Endothelial cell of umbilical vein (primary cell): ENCODE results near the gene CORO7. TPM values are rescaled to one million over a fixed set of nuclear protein-coding genes. Genes with fewer than 3 reads are reported as not detected.
A peak's percentile ranks its signal among the peaks of the same experiment; 100 is the strongest.

Experiments used
- BruUV-seq: library from RNA; stranded (reverse); fragments of 400-500 nt; replicated peaks from 2 replicates; lab custom pipeline; 2021; lab: Mats Ljungman, UMichigan
- CTCF ChIA-PET: fragments of 300-600, 350-600 bp; sonication (Branson Sonifier 250); formaldehyde crosslinking; loops from one replicate; lab custom pipeline; 2021; ENCODE audit warnings: antibody characterized with exemption, inconsistent platforms; lab: Charles Lee
- POLR2A ChIA-PET: fragments of 300-600, 350-600 bp; sonication (Branson Sonifier 250); formaldehyde crosslinking; loops from one replicate; lab custom pipeline; 2021; ENCODE audit warnings: antibody characterized with exemption, inconsistent platforms; lab: Charles Lee
- DNase-seq: peaks from one replicate; pipeline ENCODE4 v3.0.0-alpha.2; 2011; ENCODE audit warnings: low read depth, low spot score
- FAIRE-seq: peaks from 2 replicates; lab custom pipeline; 2011; peaks lifted over from hg19 to GRCh38; lab: Jason Lieb, UNC
- H2AFZ ChIP-seq: 2 replicates; pipeline ENCODE4 v1.6.0; 2012; ENCODE audit warnings: low read depth, low read length, control low read depth, inconsistent platforms
- H3K27ac ChIP-seq: 2 replicates; pipeline ENCODE4 v1.5.1; 2011; ENCODE audit warnings: low read depth, mild to moderate bottlenecking, control low read depth, low read length, moderate library complexity; ENCODE audit not compliant: insufficient read depth
- H3K27me3 ChIP-seq, 2 experiments: 2 replicates each; pipeline versions ENCODE4 v1.6.0 to v1.6.1; 2011; ENCODE audit warnings: low read length in 2 of 2, mixed read lengths in 1 of 2; ENCODE audit not compliant: control insufficient read depth in 2 of 2, insufficient read depth in 2 of 2
- H3K36me3 ChIP-seq, 2 experiments: 2 replicates in 1 of 2; 3 replicates in 1 of 2; pipeline ENCODE4 v1.5.1; 2011; ENCODE audit warnings: low read length in 2 of 2, mild to moderate bottlenecking in 1 of 2, moderate library complexity in 1 of 2; ENCODE audit not compliant: control insufficient read depth in 2 of 2, insufficient read depth in 2 of 2; ENCODE audit errors: extremely low read depth in 1 of 2
- H3K4me1 ChIP-seq: 3 replicates; pipeline ENCODE4 v1.5.1; 2011; ENCODE audit warnings: mild to moderate bottlenecking, low read length; ENCODE audit not compliant: control insufficient read depth, insufficient read depth; ENCODE audit errors: extremely low read depth
- H3K4me2 ChIP-seq: 2 replicates; pipeline ENCODE4 v1.6.1; 2011; ENCODE audit warnings: low read length, control low read depth, mixed read lengths; ENCODE audit not compliant: insufficient read depth
- H3K4me3 ChIP-seq, 3 experiments: fragments of 200-600 bp in 1 of 3; sonication (generic), shearing (Covaris generic) in 1 of 3; replicated peaks in 1 of 3; 2 replicates each; pipeline ENCODE4 v1.5.1; 2011 to 2016; ENCODE audit warnings: control low read depth in 3 of 3, low read length in 3 of 3, mild to moderate bottlenecking in 2 of 3, inconsistent platforms in 1 of 3, low read depth in 1 of 3, moderate library complexity in 1 of 3; ENCODE audit not compliant: insufficient read depth in 1 of 3
- H3K79me2 ChIP-seq: 2 replicates; pipeline ENCODE4 v1.6.0; 2012; ENCODE audit warnings: low read length, inconsistent platforms; ENCODE audit not compliant: control insufficient read depth, insufficient read depth
- H3K9ac ChIP-seq: replicated peaks from 2 replicates; pipeline ENCODE3; 2011; ENCODE audit warnings: low read length, control low read depth; ENCODE audit not compliant: insufficient read depth; ENCODE audit errors: extremely low read depth
- H3K9me1 ChIP-seq: replicated peaks from 3 replicates; pipeline ENCODE4 v1.6.0; 2011; ENCODE audit warnings: mild to moderate bottlenecking, low read length; ENCODE audit not compliant: control insufficient read depth, insufficient read depth; ENCODE audit errors: extremely low read depth
- H3K9me3 ChIP-seq: replicated peaks from 2 replicates; pipeline ENCODE4 v1.5.1; 2012; ENCODE audit warnings: low read length, inconsistent platforms; ENCODE audit not compliant: control insufficient read depth, insufficient read depth
- H4K20me1 ChIP-seq: replicated peaks from 2 replicates; pipeline ENCODE3; 2011; ENCODE audit warnings: mild to moderate bottlenecking, low read length; ENCODE audit not compliant: control insufficient read depth, insufficient read depth; ENCODE audit errors: extremely low read depth
- CTCF ChIP-seq, 2 donors: IDR thresholded peaks; 1 replicate in 1 of 2; 2 replicates in 1 of 2; pipeline ENCODE4 v1.5.1; 2011; ENCODE audit warnings: low read length in 2 of 2, mild to moderate bottlenecking in 2 of 2, moderate library complexity in 2 of 2, control low read depth in 1 of 2, inconsistent platforms in 1 of 2, low read depth in 1 of 2; ENCODE audit not compliant: insufficient read depth in 1 of 2; ENCODE audit errors: extremely low read depth in 1 of 2
- EZH2 ChIP-seq: IDR thresholded peaks from 2 replicates; pipeline ENCODE4 v1.6.1; 2012; ENCODE audit warnings: borderline replicate concordance, low read depth, mild to moderate bottlenecking, moderate library complexity, low read length, inconsistent platforms; ENCODE audit not compliant: severe bottlenecking
- FOS ChIP-seq: IDR thresholded peaks from 2 replicates; pipeline ENCODE4 v1.6.1; 2011; ENCODE audit warnings: mild to moderate bottlenecking, low read length, moderate library complexity, borderline replicate concordance; ENCODE audit not compliant: insufficient read depth
- GATA2 ChIP-seq: IDR thresholded peaks from 2 replicates; pipeline ENCODE4 v1.7.0; 2011; ENCODE audit warnings: low read depth, mild to moderate bottlenecking, moderate library complexity, mixed read lengths, low read length; ENCODE audit not compliant: insufficient read length, insufficient read depth
- JUN ChIP-seq: IDR thresholded peaks from 2 replicates; pipeline ENCODE4 v1.6.1; 2011; ENCODE audit warnings: borderline replicate concordance, low read depth; ENCODE audit not compliant: insufficient read length, insufficient read depth
- MAX ChIP-seq: IDR thresholded peaks from 2 replicates; pipeline ENCODE4 v1.6.1; 2011; ENCODE audit not compliant: insufficient read depth, insufficient read length
- MYC ChIP-seq: IDR thresholded peaks from one replicate; pipeline ENCODE4 v1.6.1; 2011; ENCODE audit warnings: mild to moderate bottlenecking, low read depth, low read length
- POLR2A ChIP-seq: IDR thresholded peaks from 2 replicates; pipeline ENCODE4 v1.6.1; 2012; ENCODE audit warnings: low read depth, mild to moderate bottlenecking, control low read depth, low read length
- POLR2AphosphoS5 ChIP-seq: IDR thresholded peaks from 2 replicates; pipeline ENCODE4 v1.6.1; 2012; ENCODE audit warnings: low read depth, mild to moderate bottlenecking, control low read depth, low read length, moderate library complexity; ENCODE audit not compliant: insufficient read depth
- dilution Hi-C: fragments of 300-500 bp; cut with MboI; formaldehyde crosslinking; loops from one replicate; pipeline ENCODE4 v1.15.0; 2019; ENCODE audit warnings: low sequenced_read_pairs; ENCODE audit not compliant: extremely low pct_ligation_motif_present
- intact Hi-C: fragments of 100-400 bp; cut with micrococcal nuclease; formaldehyde crosslinking; loops from one replicate; pipeline ENCODE4 v1.10.0; 2022
- polyA plus RNA-seq, 4 experiments: library from polyadenylated mRNA; depleted of rRNA in 3 of 4; stranded (reverse) in 3 of 4; unstranded in 1 of 4; fragments of >200 nt; gene quantifications; 2 replicates each; pipeline versions ENCODE4 v1.2.1 to v1.2.3, GENCODE V29; 2011 to 2012; ENCODE audit warnings: missing spikeins in 1 of 4
- total RNA-seq: library from RNA; stranded (reverse); gene quantifications from 2 replicates; pipeline ENCODE4 v1.2.3, GENCODE V29; 2021

CORO7 gene
- total and polyA plus RNA-seq, 2 donors (not counting 3 experiments of a cell fraction or from before 2014, with no cell fraction given), result 42.5 to 72.3 TPM

GRCh38 chr16:4372001-4372577 is 44.3 kb downstream of the CORO7 start:
- POLR2A ChIA-PET, result no interaction called here
- no TSS peak for BruUV-seq
- intact Hi-C loops, result no loop called here

More at GRCh38 chr16:4372001-4372577, 44.3 kb downstream of the CORO7 start:
- Histone ChIP-seq H3K36me3 (no peaks in the 10 kb centered on the region), H3K4me2 (peak overlapping the region; percentile 56), H3K27me3 (no peaks in the 10 kb centered on the region), H3K9me3 (no peaks in the 10 kb centered on the region), H3K9me1 (no peaks in the 10 kb centered on the region), H4K20me1 (no peaks in the 10 kb centered on the region), H2AFZ (no peak overlapping the region), H3K9ac (no peak overlapping the region), H3K79me2 (no peaks in the 10 kb centered on the region), H3K4me1 (peaks cover 6% of the 10 kb centered on the region), H3K27ac (no peak overlapping the region), H3K4me3 (peak overlapping the region; percentile 9 to 30 (median 15))
- TF ChIP-seq MYC, result no peak
- no peak for TF ChIP-seq POLR2AphosphoS5
- TF ChIP-seq MAX, result no peak
- TF ChIP-seq FOS, result no peak
- TF ChIP-seq POLR2A, result no peak
- no peak for TF ChIP-seq JUN
- TF ChIP-seq EZH2, result no peak
- no peak for TF ChIP-seq GATA2
- no peak for TF ChIP-seq CTCF (IDR thresholded peaks at IDR 0.05; ENCODE audit: extremely low read depth in 1 of 2, insufficient read depth in 1 of 2, low read depth in 1 of 2, low read length in 2 of 2)
- CTCF ChIA-PET, result no interaction called here
- no peak for DNase-seq
- FAIRE-seq, result no peak
- dilution Hi-C loops, result no loop called here
